ENCODE data around the gene SPTLC3.

The SPTLC3 gene

GRCh38 chr20:13205425-13205824 lies 196.7 kb downstream of the SPTLC3 start:
- no peak for TF ChIP-seq CTCF (IDR thresholded peaks at IDR 0.05; ENCODE audit: low read depth, low read length, missing control alignments)
- in situ Hi-C loops (cut with HindIII; ENCODE audit: low sequenced_read_pairs) = no loop called here

GRCh38 chr20:13205848-13206434 lies 197.2 kb downstream of the SPTLC3 start:
- TF ChIP-seq CTCF (IDR thresholded peaks at IDR 0.05; ENCODE audit: low read depth, low read length, missing control alignments) = no peak
- DNase-seq (ENCODE audit: low read depth) = no peak
- in situ Hi-C loops (cut with HindIII; ENCODE audit: low sequenced_read_pairs) = no loop called here
- no peak overlapping the region for H3K4me3 ChIP-seq (ENCODE audit: low read depth, low read length)

More at GRCh38 chr20:13205425-13205824, 196.7 kb downstream of the SPTLC3 start:
- DNase-seq (ENCODE audit: low read depth) = no peak
- H3K4me3 ChIP-seq (ENCODE audit: low read depth, low read length) = no peak overlapping the region

- no peak for DNase-seq (ENCODE audit: low read depth)
- no peak for TF ChIP-seq CTCF (IDR thresholded peaks at IDR 0.05; ENCODE audit: low read depth, low read length, missing control alignments)
- no peak overlapping the region for H3K4me3 ChIP-seq (ENCODE audit: low read depth, low read length)
- in situ Hi-C loops (cut with HindIII; ENCODE audit: low sequenced_read_pairs) = no loop called here
Measured at GRCh38 chr20:13207016-13207415, 198.2 kb downstream of the SPTLC3 start.

- in situ Hi-C loops (cut with HindIII; ENCODE audit: low sequenced_read_pairs) = no loop called here
- no peak for DNase-seq (ENCODE audit: low read depth)
- no peak for TF ChIP-seq CTCF (IDR thresholded peaks at IDR 0.05; ENCODE audit: low read depth, low read length, missing control alignments)
- H3K4me3 ChIP-seq (ENCODE audit: low read depth, low read length) = no peak overlapping the region
Measured at GRCh38 chr20:13211956-13212618, 203.3 kb downstream of the SPTLC3 start.

GRCh38 chr20:13212750-13213149 lies 204.0 kb downstream of the SPTLC3 start:
- TF ChIP-seq CTCF (IDR thresholded peaks at IDR 0.05; ENCODE audit: low read depth, low read length, missing control alignments) = no peak
- in situ Hi-C loops (cut with HindIII; ENCODE audit: low sequenced_read_pairs) = no loop called here
- DNase-seq (ENCODE audit: low read depth) = no peak
- H3K4me3 ChIP-seq (ENCODE audit: low read depth, low read length) = no peak overlapping the region

GRCh38 chr20:13213335-13213734 lies 204.6 kb downstream of the SPTLC3 start:
- H3K4me3 ChIP-seq (ENCODE audit: low read depth, low read length) = no peak overlapping the region
- TF ChIP-seq CTCF (IDR thresholded peaks at IDR 0.05; ENCODE audit: low read depth, low read length, missing control alignments) = no peak
- no peak for DNase-seq (ENCODE audit: low read depth)
- in situ Hi-C loops (cut with HindIII; ENCODE audit: low sequenced_read_pairs) = no loop called here

Data from astrocyte of the cerebellum (primary cell).